ENCODE data around the gene SNX1.

- TF ChIP-seq GATA3 (IDR thresholded peaks at IDR 0.05; ENCODE audit: low read depth, low read length) (no peak), GATA2 (IDR thresholded peaks at IDR 0.05; ENCODE audit: low read depth, low read length) (no peak)
Observed at GRCh38 chr15:64051407-64052259, 44.1 kb upstream of the SNX1 start.
